ENCODE results near the gene HOXD8.

The HOXD8 gene

GRCh38 chr2:176129813-176130146 lies 275 bp downstream of the HOXD8 start:
- no peak for DNase-seq (ENCODE audit: low read depth in 2 of 2)

- no peak for DNase-seq (ENCODE audit: low read depth in 2 of 2)
Observed at GRCh38 chr2:176130147-176130956, 847 bp downstream of the HOXD8 start.

GRCh38 chr2:176130957-176131847 lies 1.7 kb downstream of the HOXD8 start:
- no peak for DNase-seq (ENCODE audit: low read depth in 2 of 2)

- DNase-seq (ENCODE audit: low read depth in 2 of 2) = no peak
Observed at GRCh38 chr2:176131848-176132158, 2.3 kb downstream of the HOXD8 start.

GRCh38 chr2:176132205-176133171 lies 3.0 kb downstream of the HOXD8 start:
- DNase-seq (ENCODE audit: low read depth in 2 of 2) = no peak

- no peak for DNase-seq (ENCODE audit: low read depth in 2 of 2)
Observed at GRCh38 chr2:176133389-176133788, 3.9 kb downstream of the HOXD8 start.

GRCh38 chr2:176134035-176134434 lies 4.5 kb downstream of the HOXD8 start:
- DNase-seq (ENCODE audit: low read depth in 2 of 2) = no peak

GRCh38 chr2:176135035-176135440 lies 5.5 kb downstream of the HOXD8 start:
- DNase-seq (ENCODE audit: low read depth in 2 of 2) = no peak

GRCh38 chr2:176136374-176137251 lies 7.1 kb downstream of the HOXD8 start:
- no peak for DNase-seq (ENCODE audit: low read depth in 2 of 2)

GRCh38 chr2:176137252-176137580 lies 7.7 kb downstream of the HOXD8 start:
- no peak for DNase-seq (ENCODE audit: low read depth in 2 of 2)

GRCh38 chr2:176137906-176138305 lies 8.4 kb downstream of the HOXD8 start:
- DNase-seq (ENCODE audit: low read depth in 2 of 2) = no peak

GRCh38 chr2:176138526-176138922 lies 9.0 kb downstream of the HOXD8 start:
- DNase-seq (ENCODE audit: low read depth in 2 of 2) = no peak

GRCh38 chr2:176138923-176139660 lies 9.6 kb downstream of the HOXD8 start:
- DNase-seq (ENCODE audit: low read depth in 2 of 2) = no peak

GRCh38 chr2:176139661-176140512 lies 10.4 kb downstream of the HOXD8 start:
- DNase-seq (ENCODE audit: low read depth in 2 of 2) = no peak

GRCh38 chr2:176140513-176141317 lies 11.2 kb downstream of the HOXD8 start:
- peak; percentile 52 to 66 for DNase-seq (ENCODE audit: low read depth in 2 of 2)

GRCh38 chr2:176142281-176142680 lies 12.8 kb downstream of the HOXD8 start:
- DNase-seq (ENCODE audit: low read depth in 2 of 2) = no peak

GRCh38 chr2:176145085-176145969 lies 15.8 kb downstream of the HOXD8 start:
- DNase-seq (ENCODE audit: low read depth in 2 of 2) = no peak

- no peak for DNase-seq (ENCODE audit: low read depth in 2 of 2)
Observed at GRCh38 chr2:176146101-176146500, 16.6 kb downstream of the HOXD8 start.

Data from stimulated activated CD4-positive, alpha-beta T cell treated with anti-CD3 and anti-CD28 coated beads, Interleukin-4, amount 100 ng/mL, for 48 hours (primary cell).